HEK293 (cell line): ENCODE measurements around the gene DHRS7B.

Source experiments
- EGR2 ChIP-seq: fragments of 450-650 bp; formaldehyde crosslinking; IDR thresholded peaks from 2 replicates; pipeline ENCODE4 v1.5.1; 2016; ENCODE audit warnings: low read depth, missing biosample characterization, missing genetic modification characterization
- HOXD13 ChIP-seq: sonication (generic); formaldehyde crosslinking; IDR thresholded peaks from 2 replicates; pipeline ENCODE4 v1.8.0; 2022; ENCODE audit warnings: missing genetic modification reagents, borderline replicate concordance
- KLF10 ChIP-seq: fragments of 450-650 bp; IDR thresholded peaks from 2 replicates; pipeline ENCODE4 v1.5.1; 2018; ENCODE audit warnings: missing biosample characterization, mild to moderate bottlenecking, missing genetic modification characterization
- KLF16 ChIP-seq: fragments of 450-650 bp; formaldehyde crosslinking; IDR thresholded peaks from 2 replicates; pipeline ENCODE4 v1.5.1; 2017; ENCODE audit warnings: missing biosample characterization, missing genetic modification characterization
- MEIS1 ChIP-seq: sonication (generic); formaldehyde crosslinking; IDR thresholded peaks from 2 replicates; pipeline ENCODE4 v1.8.1; 2022; ENCODE audit warnings: missing genetic modification reagents, mild to moderate bottlenecking, borderline replicate concordance
- REPIN1 ChIP-seq: fragments of 450-650 bp; formaldehyde crosslinking; IDR thresholded peaks from 2 replicates; pipeline ENCODE4 v1.5.1; 2017; ENCODE audit warnings: missing biosample characterization, missing genetic modification characterization, low read depth
- SALL2 ChIP-seq: fragments of 450-650 bp; formaldehyde crosslinking; IDR thresholded peaks from 2 replicates; pipeline ENCODE4 v1.5.0; 2017; ENCODE audit warnings: missing biosample characterization, mild to moderate bottlenecking, missing genetic modification characterization, borderline replicate concordance
- ZBTB6 ChIP-seq: fragments of 450-650 bp; formaldehyde crosslinking; IDR thresholded peaks from 2 replicates; pipeline ENCODE4 v1.5.1; 2017; ENCODE audit warnings: missing biosample characterization, missing genetic modification characterization
- ZBTB7A ChIP-seq: fragments of 450-650 bp; formaldehyde crosslinking; IDR thresholded peaks from 2 replicates; pipeline ENCODE4 v1.5.1; 2016; ENCODE audit warnings: low read depth, missing biosample characterization, missing genetic modification characterization
- ZBTB8A ChIP-seq: fragments of 450-650 bp; formaldehyde crosslinking; IDR thresholded peaks from 2 replicates; pipeline ENCODE4 v1.5.1; 2016; ENCODE audit warnings: missing biosample characterization, missing genetic modification characterization
- ZNF10 ChIP-seq: fragments of 450-650 bp; formaldehyde crosslinking; IDR thresholded peaks from 2 replicates; pipeline ENCODE4 v1.5.1; 2017; ENCODE audit warnings: missing biosample characterization, missing genetic modification characterization
- ZNF140 ChIP-seq: fragments of 450-650 bp; formaldehyde crosslinking; IDR thresholded peaks from 2 replicates; pipeline ENCODE4 v1.5.1; 2016; ENCODE audit warnings: missing biosample characterization, missing genetic modification characterization
- ZNF157 ChIP-seq: fragments of 450-650 bp; formaldehyde crosslinking; IDR thresholded peaks from 2 replicates; pipeline ENCODE4 v1.5.1; 2016; ENCODE audit warnings: missing biosample characterization, missing genetic modification characterization
- ZNF16 ChIP-seq: fragments of 450-650 bp; formaldehyde crosslinking; IDR thresholded peaks from 2 replicates; pipeline ENCODE4 v1.5.1; 2016; ENCODE audit warnings: low read depth, missing biosample characterization, missing genetic modification characterization
- ZNF174 ChIP-seq: fragments of 450-650 bp; formaldehyde crosslinking; IDR thresholded peaks from 2 replicates; pipeline ENCODE4 v1.5.0; 2017; ENCODE audit warnings: missing biosample characterization, mild to moderate bottlenecking, missing genetic modification characterization
- ZNF23 ChIP-seq: fragments of 450-650 bp; formaldehyde crosslinking; IDR thresholded peaks from 2 replicates; pipeline ENCODE4 v1.5.1; 2016; ENCODE audit warnings: missing biosample characterization, missing genetic modification characterization, borderline replicate concordance
- ZNF26 ChIP-seq: fragments of 450-650 bp; formaldehyde crosslinking; IDR thresholded peaks from 2 replicates; pipeline ENCODE4 v1.5.1; 2016; ENCODE audit warnings: missing biosample characterization, missing genetic modification characterization
- ZNF280C ChIP-seq: fragments of 450-650 bp; formaldehyde crosslinking; IDR thresholded peaks from 2 replicates; pipeline ENCODE4 v1.5.1; 2016; ENCODE audit warnings: missing biosample characterization, missing genetic modification characterization
- ZNF341 ChIP-seq: fragments of 450-650 bp; formaldehyde crosslinking; IDR thresholded peaks from 2 replicates; pipeline ENCODE4; 2016; ENCODE audit warnings: low read depth, missing biosample characterization, missing genetic modification characterization
- ZNF354C ChIP-seq: fragments of 450-650 bp; formaldehyde crosslinking; IDR thresholded peaks from 2 replicates; pipeline ENCODE4 v1.5.1; 2016; ENCODE audit warnings: missing biosample characterization, missing genetic modification characterization, low read depth, borderline replicate concordance
- ZNF37A ChIP-seq: fragments of 450-650 bp; IDR thresholded peaks from 2 replicates; pipeline ENCODE4 v1.5.1; 2018; ENCODE audit warnings: missing biosample characterization, missing genetic modification characterization
- ZNF398 ChIP-seq: fragments of 450-650 bp; formaldehyde crosslinking; IDR thresholded peaks from 2 replicates; pipeline ENCODE4 v1.5.1; 2017; ENCODE audit warnings: missing biosample characterization, missing genetic modification characterization
- ZNF423 ChIP-seq: fragments of 450-650 bp; formaldehyde crosslinking; IDR thresholded peaks from 2 replicates; pipeline ENCODE4 v1.5.1; 2016; ENCODE audit warnings: missing biosample characterization, missing genetic modification characterization
- ZNF473 ChIP-seq: fragments of 450-650 bp; formaldehyde crosslinking; IDR thresholded peaks from 2 replicates; pipeline ENCODE4 v1.5.1; 2017; ENCODE audit warnings: missing biosample characterization, missing genetic modification characterization
- ZNF558 ChIP-seq: fragments of 450-650 bp; formaldehyde crosslinking; IDR thresholded peaks from 2 replicates; pipeline ENCODE4 v1.5.1; 2016; ENCODE audit warnings: missing biosample characterization, missing genetic modification characterization
- ZNF621 ChIP-seq: fragments of 450-650 bp; formaldehyde crosslinking; IDR thresholded peaks from 2 replicates; pipeline ENCODE4 v1.5.1; 2017; ENCODE audit warnings: missing biosample characterization, missing genetic modification characterization
- ZNF626 ChIP-seq: fragments of 450-650 bp; sonication (Bioruptor Pico); formaldehyde crosslinking; IDR thresholded peaks from 2 replicates; pipeline ENCODE4 v1.5.1; 2018; ENCODE audit warnings: missing biosample characterization, missing genetic modification characterization, inconsistent platforms
- ZNF670 ChIP-seq: fragments of 450-650 bp; formaldehyde crosslinking; IDR thresholded peaks from 2 replicates; pipeline ENCODE4 v1.5.1; 2016; ENCODE audit warnings: missing biosample characterization, missing genetic modification characterization, low read depth
- ZNF677 ChIP-seq: fragments of 450-650 bp; IDR thresholded peaks from 2 replicates; pipeline ENCODE4 v1.5.0; 2018; ENCODE audit warnings: missing biosample characterization, mild to moderate bottlenecking, missing genetic modification characterization, moderate library complexity
- ZNF692 ChIP-seq: fragments of 450-650 bp; formaldehyde crosslinking; IDR thresholded peaks from 2 replicates; pipeline ENCODE4 v1.5.1; 2016; ENCODE audit warnings: missing biosample characterization, missing genetic modification characterization
- ZNF76 ChIP-seq: fragments of 450-650 bp; formaldehyde crosslinking; IDR thresholded peaks from 2 replicates; pipeline ENCODE4; 2016; ENCODE audit warnings: low read depth, missing biosample characterization, missing genetic modification characterization, borderline replicate concordance
- ZNF785 ChIP-seq: fragments of 450-650 bp; formaldehyde crosslinking; IDR thresholded peaks from 2 replicates; pipeline ENCODE4 v1.5.1; 2016; ENCODE audit warnings: missing biosample characterization, missing genetic modification characterization
- ZNF791 ChIP-seq: fragments of 450-650 bp; formaldehyde crosslinking; IDR thresholded peaks from 2 replicates; pipeline ENCODE4 v1.5.1; 2016; ENCODE audit warnings: missing biosample characterization, missing genetic modification characterization

The DHRS7B gene

GRCh38 chr17:21214015-21214776 is 87.4 kb downstream of the DHRS7B start, which contains the start of gene TMEM11 (continued):
- TF ChIP-seq ZBTB6 (tag by site-specific recombination) (no peak), ZNF670 (tag by site-specific recombination) (no peak), HOXD13 (CRISPR knock-in tag) (0 out of 2 replicates have a peak, but pooled peaks have one; percentile 1), ZNF157 (tag by site-specific recombination) (no peak), ZNF26 (tag by site-specific recombination) (no peak), ZNF280C (tag by site-specific recombination) (no peak), ZNF398 (peak; percentile 76), ZNF692 (peak; percentile 22; the same call in 1 of the 2 replicates), ZNF354C (tag by site-specific recombination) (no peak), ZNF23 (tag by site-specific recombination) (no peak), ZBTB7A (tag by site-specific recombination) (peak; percentile 89), ZNF785 (tag by site-specific recombination) (no peak), ZNF473 (no peak), KLF16 (tag by site-specific recombination) (peak; percentile 88; the same call in 1 of the 2 replicates), ZNF677 (no peak), REPIN1 (no peak), ZNF626 (tag by site-specific recombination) (no peak), ZNF174 (tag by site-specific recombination) (no peak), ZNF423 (tag by site-specific recombination) (no peak), ZNF140 (tag by site-specific recombination) (no peak), MEIS1 (CRISPR knock-in tag) (no peak), ZNF791 (tag by site-specific recombination) (no peak), ZNF621 (no peak), ZBTB8A (peak; percentile 38), KLF10 (tag by site-specific recombination) (peak; percentile 53; the same call in 1 of the 2 replicates), ZNF16 (tag by site-specific recombination) (no peak), ZNF76 (tag by site-specific recombination) (peak; percentile 100), ZNF558 (tag by site-specific recombination) (no peak), ZNF37A (no peak), SALL2 (tag by site-specific recombination) (no peak), ZNF10 (tag by site-specific recombination) (no peak; the same call in 1 of the 2 replicates), EGR2 (tag by site-specific recombination) (no peak; the same call in 1 of the 2 replicates), ZNF341 (tag by site-specific recombination) (peak; percentile 86)
